ENCODE results near the gene PYHIN1.
A peak's percentile ranks its signal among the peaks of the same experiment; 100 is the strongest.
"Not testable (repeated sequence)": the region's sequence is repeated elsewhere in the genome, so short reads cannot be mapped to it uniquely, and the experiment has no call there.

The PYHIN1 gene

DNA sequence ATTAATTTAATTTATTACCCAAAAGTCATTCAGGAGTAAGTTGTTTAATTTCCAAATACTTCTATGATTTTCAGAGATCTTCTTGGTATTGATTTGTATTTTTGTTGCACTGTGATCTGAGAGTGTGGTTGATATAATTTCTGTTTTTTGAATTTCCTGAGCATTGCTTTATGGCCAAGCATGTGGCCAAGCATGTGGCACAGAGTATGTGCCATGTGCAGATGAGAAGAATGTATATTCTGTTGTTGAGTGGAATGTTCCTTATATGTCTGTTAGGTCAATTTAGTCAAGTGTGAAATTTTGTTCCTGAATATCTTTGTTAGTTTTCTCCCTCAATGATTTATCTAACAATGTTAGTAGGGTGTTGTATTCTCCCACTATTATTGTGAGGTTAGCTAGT is 53.0 kb downstream of the PYHIN1 start:
- no peak for FAIRE-seq

DNA sequence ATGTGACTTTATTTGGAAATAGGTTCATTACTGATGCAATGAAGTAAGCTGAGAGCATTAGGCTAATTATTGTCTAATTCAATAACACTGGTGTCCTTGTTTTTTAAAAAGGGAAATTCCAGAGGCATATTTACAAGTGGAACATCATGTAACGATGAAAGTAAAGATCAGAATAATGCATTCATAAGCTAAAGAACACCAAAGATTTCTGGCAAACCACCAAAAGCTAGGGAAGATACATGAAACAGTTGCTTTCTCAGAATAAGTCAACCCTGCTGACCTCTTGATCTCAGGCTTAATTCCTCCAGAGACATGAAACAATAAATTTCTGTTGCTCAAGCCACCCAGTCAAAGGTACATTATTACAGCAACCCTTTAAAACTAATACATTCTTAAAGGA is 58.1 kb downstream of the PYHIN1 start:
- FAIRE-seq: no peak

GRCh38 chr1:158992787-158993312 is 61.5 kb downstream of the PYHIN1 start:
- no peak for FAIRE-seq

- no peak for FAIRE-seq
Measured at GRCh38 chr1:158996998-158997397, 65.6 kb downstream of the PYHIN1 start.

- FAIRE-seq: no peak
Measured at GRCh38 chr1:158998037-158998780, 66.9 kb downstream of the PYHIN1 start.

DNA sequence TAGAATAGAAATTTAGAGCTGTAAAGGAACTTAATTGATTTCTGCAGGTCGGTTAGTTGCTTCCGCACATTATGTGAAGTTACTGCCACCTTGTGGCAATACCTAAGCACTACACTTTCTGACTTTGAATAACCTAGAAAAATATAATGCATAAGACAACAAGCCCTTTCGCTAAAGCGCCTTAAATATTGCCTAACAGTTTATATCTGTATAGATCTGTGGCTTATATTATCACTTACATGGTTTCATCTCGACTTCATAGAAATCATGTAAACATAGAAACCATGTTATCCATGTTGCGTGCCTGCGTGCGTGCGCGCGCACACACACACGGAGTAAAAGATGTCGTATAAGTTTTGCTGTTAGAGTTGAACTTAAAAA is 67.4 kb downstream of the PYHIN1 start:
- peak; percentile 82 for FAIRE-seq

GRCh38 chr1:158999316-159000069 is 68.1 kb downstream of the PYHIN1 start:
- no peak for FAIRE-seq

- FAIRE-seq: no peak
Measured at GRCh38 chr1:159000070-159000409, 68.7 kb downstream of the PYHIN1 start.

DNA sequence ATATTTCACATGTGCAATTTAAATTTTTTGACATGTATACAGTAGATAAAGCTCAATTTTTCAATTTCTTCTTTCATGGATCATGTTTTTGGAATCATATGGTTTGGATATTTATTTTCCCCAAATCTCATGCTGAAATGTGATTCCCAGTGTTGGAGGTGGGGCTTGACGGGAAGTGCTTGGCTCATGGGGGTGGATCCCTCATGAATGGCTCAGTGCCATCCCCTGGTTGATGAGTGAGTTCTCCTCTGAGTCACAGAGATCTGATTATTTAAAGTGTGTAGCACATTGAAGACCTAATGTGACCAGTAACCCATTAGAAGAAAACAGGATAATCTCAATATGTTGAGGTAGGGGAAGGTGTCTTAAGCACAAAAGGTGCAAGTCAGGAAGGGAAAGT is 69.3 kb downstream of the PYHIN1 start:
- no peak for FAIRE-seq

DNA sequence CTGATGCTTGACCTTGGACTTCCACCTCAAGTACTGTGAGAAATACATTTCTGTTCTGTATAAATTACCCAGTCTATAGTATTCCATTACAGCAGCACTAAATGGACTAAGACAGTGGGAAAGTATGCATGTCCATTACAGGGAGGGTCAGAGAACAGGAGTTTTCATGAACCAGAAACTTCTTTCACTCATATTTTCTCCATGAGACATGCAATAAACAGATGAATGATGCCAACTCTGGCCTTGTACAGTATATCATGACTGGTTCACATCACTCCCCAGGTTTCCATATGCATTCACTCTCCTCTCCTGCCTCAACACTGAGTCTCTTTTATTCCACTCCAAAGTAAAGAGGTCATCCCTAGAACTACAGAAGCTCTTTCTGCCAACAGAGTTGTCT is 73.8 kb downstream of the PYHIN1 start:
- FAIRE-seq: no peak

DNA sequence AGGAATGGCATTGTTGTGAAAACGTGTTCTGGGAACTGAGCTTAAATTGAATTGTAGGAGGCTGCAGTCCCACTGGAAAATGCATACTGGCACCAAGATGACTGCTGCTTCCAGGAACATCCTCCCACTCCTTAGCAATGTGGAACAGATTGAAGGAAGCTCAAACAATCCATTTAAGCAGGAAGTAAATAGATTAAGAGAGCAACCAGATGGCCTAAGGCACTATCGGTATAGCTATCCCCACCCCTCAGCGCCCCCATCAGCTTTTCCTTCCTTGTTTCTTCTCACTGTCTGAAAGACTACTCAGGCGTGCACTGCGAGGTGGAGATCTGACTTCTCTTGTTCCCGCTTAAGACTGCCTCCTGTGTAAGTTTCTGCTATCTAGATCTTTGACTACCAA is 74.3 kb downstream of the PYHIN1 start:
- no peak for FAIRE-seq

DNA sequence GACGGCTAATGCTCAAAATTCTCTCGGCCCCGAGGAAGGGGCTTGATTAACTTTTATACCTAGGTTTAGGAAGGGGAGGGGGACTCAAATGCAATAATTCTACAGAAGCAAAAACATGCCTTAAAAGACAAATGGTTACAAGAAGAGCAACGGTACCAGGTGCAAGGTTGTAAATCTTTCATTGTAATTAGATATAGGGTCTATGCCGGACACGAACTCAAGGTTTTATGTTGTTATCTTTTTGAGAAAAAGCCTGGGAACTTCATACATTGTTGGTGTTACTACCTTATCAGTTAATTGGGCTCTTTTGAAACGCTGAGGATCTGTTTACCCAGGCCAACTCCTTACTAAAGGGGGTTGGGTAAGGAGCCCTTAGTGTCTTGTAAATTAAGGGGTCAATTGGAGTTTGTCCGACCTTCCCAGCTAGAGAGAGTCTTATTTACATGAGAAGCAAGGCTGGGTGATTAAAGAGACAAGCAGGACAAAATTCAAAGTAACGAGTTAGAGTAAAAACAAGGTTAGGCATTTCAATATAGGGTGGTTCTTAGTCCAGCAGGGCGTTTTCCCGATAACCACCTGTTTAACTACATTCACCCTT is 75.0 kb downstream of the PYHIN1 start:
- FAIRE-seq: not testable (repeated sequence)

DNA sequence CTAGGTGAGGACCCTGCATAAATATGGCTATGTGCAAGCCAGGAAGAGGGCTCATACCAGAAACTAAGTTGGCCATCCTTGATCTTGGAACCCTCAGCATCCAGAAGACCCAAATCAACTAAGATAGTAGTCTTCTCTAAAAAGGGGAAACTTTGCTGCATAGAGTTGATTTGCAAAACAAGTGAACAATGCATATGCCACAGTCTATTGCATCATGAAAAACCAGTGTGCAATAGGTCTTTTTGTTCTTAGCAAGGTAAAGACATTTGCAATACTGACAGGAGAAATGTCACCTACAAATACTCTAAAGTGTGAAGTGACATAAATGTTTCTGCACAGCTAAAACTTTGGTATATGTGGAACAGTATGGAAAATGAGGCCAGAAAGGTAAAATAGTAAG is 76.4 kb downstream of the PYHIN1 start:
- FAIRE-seq: no peak

DNA sequence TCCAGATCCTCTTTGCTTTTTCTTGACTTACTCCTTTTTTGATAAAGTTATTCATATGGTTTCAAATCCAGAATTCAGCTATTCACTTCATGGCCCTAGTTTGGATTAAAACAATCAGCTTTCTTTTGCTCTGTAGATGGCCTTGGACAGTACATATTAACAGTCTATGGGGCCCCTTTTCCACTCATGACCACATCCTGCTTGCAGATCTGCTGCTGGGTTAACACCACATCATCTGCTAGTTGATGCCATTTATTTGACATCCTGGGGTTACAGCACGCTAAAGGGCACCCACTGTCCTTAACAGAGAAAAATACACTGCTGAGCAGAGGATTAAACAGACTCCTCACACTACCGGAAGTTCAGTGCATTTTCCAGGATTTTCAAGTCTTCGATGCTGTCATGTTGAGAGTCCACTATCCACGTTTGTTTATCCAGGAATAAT is 77.4 kb downstream of the PYHIN1 start:
- no peak for FAIRE-seq

GRCh38 chr1:159009287-159009686 is 77.9 kb downstream of the PYHIN1 start:
- FAIRE-seq: no peak

GRCh38 chr1:159009704-159010361 is 78.5 kb downstream of the PYHIN1 start, which contains the start of gene IFI16:
Gene IFI16, plus strand, starts transcription at chr1:159009907. Its CDS starts 4,774 bp downstream, at chr1:159014681.
- FAIRE-seq: no peak

DNA sequence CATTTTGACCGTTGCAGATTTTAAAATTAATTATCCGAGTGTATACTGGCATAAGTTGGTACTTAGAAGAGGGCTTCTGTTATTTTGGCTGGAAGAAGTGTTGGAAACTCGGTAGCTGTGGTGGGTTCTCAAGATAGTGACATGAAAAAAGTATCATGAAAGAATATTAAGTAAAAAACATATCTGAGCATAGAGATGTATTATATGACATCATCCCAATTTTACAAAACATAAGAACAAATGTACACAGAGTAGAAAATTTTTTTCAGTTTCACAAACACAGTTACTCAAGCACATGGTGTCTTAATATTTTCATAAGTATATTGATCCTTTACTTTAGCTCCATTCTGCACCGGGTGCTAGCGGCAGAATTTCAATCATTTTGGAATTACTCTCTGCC is 79.0 kb downstream of the PYHIN1 start:
- FAIRE-seq: no peak

DNA sequence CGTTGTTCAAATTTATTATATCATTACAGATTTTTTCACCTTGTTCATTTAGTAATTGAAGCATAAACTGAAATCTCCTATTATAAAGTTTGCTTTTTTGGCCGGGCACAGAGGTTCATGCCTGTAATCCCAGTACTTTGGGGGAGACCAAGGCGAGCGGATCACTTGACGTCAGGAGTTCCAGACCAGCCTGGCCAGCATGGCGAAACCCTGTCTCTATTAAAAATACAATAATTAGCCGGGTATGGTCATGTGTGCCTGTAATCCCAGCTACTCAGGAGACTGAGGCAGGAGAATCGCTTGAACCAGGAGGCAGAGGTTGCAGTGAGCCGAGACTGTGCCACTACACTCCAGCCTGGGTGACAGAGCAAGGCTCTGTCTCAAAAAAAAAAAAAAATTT is 79.6 kb downstream of the PYHIN1 start:
- not testable (repeated sequence) for FAIRE-seq

DNA sequence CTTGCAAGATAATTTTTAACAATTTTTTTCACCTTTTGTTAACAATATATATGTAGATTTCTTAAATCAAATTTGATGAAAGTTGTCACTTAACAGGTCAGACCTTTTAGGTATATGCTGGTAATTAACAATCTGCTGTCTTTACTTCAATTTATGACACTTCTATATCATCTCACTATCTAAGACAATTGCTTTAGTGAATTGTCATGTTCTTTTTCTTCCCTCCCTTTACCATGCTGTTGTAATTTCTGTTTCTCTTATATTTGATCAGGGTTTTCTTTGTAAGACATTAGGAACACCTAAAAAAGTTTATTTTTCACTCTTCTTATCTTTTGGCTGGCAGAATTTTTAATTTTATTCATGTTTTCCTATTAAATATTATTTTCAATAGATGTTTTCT is 80.4 kb downstream of the PYHIN1 start:
- FAIRE-seq: no peak

DNA sequence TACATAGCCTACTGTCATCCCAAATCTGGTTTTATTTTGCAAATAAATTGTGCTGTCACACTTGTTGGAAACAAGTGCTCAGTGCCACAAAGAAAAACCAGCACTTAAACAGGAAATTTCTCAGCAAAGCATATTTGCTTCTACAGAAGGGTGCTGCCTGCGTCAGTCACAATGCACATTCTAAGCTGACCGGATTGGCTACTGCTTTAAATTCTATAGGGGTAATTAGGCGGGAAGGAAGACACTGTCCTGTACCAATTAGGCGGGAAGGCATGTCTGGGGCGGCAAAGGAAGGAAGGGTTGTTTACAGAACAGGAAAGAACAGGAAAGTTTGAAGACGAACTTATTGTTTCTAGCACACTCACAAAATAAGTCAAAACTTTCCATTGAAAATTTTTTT is 81.1 kb downstream of the PYHIN1 start:
- FAIRE-seq: no peak

DNA sequence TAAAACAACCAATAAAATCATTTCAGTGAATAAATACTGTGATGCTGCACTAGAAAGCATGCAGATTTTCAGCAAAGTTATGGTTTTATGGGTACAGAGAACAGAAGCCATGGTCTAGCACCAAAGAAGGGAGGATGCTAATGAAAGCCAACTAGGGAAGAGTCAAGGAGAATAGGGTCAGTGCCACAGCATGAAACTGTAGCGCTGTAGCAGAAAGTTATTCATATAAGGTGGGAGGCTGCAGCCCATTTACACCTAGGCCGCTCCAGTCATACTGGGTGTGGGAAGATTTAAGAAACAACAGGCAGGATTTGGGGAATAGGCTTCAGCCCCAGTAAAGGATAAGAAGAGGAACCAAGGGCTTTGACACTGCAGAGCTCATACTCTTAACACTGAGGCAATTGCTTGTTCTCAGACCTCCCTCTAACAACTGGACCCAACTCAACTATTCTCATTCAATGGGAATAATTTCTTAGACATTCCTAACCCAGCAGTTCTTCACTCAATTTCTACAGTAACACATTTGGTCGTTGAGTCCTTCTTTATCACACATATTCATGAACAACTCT is 82.7 kb downstream of the PYHIN1 start:
- no peak for FAIRE-seq

DNA sequence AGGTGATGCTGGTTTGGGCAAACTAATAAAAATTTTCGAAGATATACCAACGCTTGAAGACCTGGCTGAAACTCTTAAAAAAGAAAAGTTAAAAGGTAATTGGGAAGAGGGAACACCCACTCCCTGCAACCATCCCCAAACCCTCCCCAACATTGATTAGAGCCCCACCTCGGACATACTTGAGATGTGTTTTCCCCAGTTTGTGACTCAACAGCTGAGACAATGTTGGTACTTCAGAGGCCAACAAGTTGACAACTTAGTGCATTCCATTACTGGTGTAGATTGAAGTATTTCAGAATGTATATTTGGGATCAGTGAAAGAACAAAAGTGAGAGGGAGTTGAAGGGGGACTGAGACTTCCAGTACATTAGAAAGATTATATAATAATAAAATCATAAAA is 83.5 kb downstream of the PYHIN1 start:
- no peak for FAIRE-seq

DNA sequence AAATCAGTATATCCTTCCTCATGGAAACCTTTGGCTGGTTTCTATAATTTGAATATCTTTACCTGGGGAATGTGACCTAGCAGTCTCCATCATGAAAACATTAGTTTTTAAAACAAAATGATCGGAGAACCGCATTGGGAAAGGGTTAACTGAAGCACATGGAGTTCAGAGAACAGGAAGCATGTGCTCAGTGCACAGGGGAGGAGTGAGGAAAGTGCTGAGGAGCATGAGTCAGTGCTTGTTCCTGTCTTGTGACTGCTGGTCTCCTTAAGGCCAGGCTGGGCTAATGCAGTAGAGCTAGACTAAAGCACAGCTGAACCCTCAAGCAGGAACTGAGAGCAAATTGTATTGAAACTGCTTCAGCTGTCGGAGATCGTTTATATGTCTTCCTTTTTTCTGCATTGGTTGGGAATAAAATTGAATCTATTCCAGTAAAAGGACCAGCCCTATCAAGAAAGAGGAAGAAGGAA is 84.1 kb downstream of the PYHIN1 start:
- no peak for FAIRE-seq

All from G401.6 (cell line).